Pancreas (tissue), 10 donors: ENCODE measurements around the gene CAMK2G. TPM values are rescaled to one million over a fixed set of nuclear protein-coding genes. Genes with fewer than 3 reads are reported as not detected.

Experiments
- ATAC-seq, 4 donors: fragments of 200-7000 bp; cut with Tn5 transposase; one replicate each; pipeline versions ENCODE4 v1.8.0 to v1.9.1; 2020; ENCODE audit warnings: mild to moderate bottlenecking in 4 of 4, moderate library complexity in 4 of 4
- DNase-seq, 6 donors: peaks; one replicate each; pipeline ENCODE4 v3.0.0-alpha.2; 2020
- FAIRE-seq: peaks from 2 replicates; lab custom pipeline; 2012; peaks lifted over from hg19 to GRCh38; lab: Jason Lieb, UNC
- H3K27ac ChIP-seq, 4 donors: fragments of 200-600 bp; sonication (generic); 1 replicate in 3 of 4; 2 replicates in 1 of 4; pipeline versions ENCODE4 v1.5.0 to v1.8.0; 2020
- H3K27me3 ChIP-seq, 4 donors: fragments of 200-600 bp; one replicate each; pipeline ENCODE4 v1.8.0; 2021
- H3K36me3 ChIP-seq, 3 donors: fragments of 200-600 bp; sonication (generic) in 1 of 3; one replicate each; pipeline versions ENCODE4 v1.5.0 to v1.8.0; 2020 to 2021
- H3K4me1 ChIP-seq, 3 donors: fragments of 200-600 bp; one replicate each; pipeline ENCODE4 v1.8.0; 2021
- H3K4me3 ChIP-seq, 4 donors: fragments of 200-600 bp; sonication (generic) in 2 of 4; one replicate each; pipeline versions ENCODE4 v1.5.0 to v1.8.0; 2020 to 2021
- H3K9me3 ChIP-seq, 4 donors: fragments of 200-600 bp; one replicate each; pipeline ENCODE4 v1.8.0; 2021
- CTCF ChIP-seq, 4 donors: fragments of 200-600 bp; sonication (generic) in 3 of 4; IDR thresholded peaks; one replicate each; pipeline versions ENCODE4 v1.5.0 to v1.8.0; 2021; ENCODE audit warnings: antibody characterized with exemption in 4 of 4
- WGBS, 2 donors: extraction: QIAGEN DNeasy Blood & Tissue Kit; methylation state at CpG; one replicate each; pipeline ENCODE4 v1.1.7; 2013; 5-methylcytosine and 5-hydroxymethylcytosine counted together
- intact Hi-C, 3 donors: fragments of 100-400 bp; cut with DNase I; formaldehyde crosslinking; loops; one replicate each; pipeline versions ENCODE4 v1.11.1 to v1.14.2; 2022
- polyA plus RNA-seq, 2 donors: library from polyadenylated mRNA; stranded (reverse); fragments of 200-250 nt; gene quantifications; one replicate each; pipeline ENCODE4 v1.2.3, GENCODE V29; 2013
- total RNA-seq, 6 donors: library from RNA; stranded (reverse); fragmentation: NEBNext Ultra II Directional in 4 of 6; extraction: Animal tissue kit (Norgen Biotek cat#: 25700) in 4 of 6; gene quantifications; one replicate each; pipeline versions ENCODE4 v1.2.1 to v1.2.4, GENCODE V29; 2021 to 2023
- donor health status: healthy with polysubstance abuse.
- donor health status: DM: no; HTN: no; CAD: no; lungs with moderate emphysema.
- donor health status: DM: no; HTN: no; CAD: no.
- donor health status: control.
- donor health status: control.
- donor health status: Bipolar disorder and iron deficiency.
- donor health status: DM: yes; HTN: yes; CAD: no.
- donor health status: DM: no; HTN: no; CAD: no.
- donor health status: DM: no; HTN: no; CAD: no.
- donor health status: DM: yes; HTN: yes; CAD: no.

Gene CAMK2G
- total and polyA plus RNA-seq, 8 donors: 5.3 to 18.4 (median 8.3) TPM

- H3K9me3 ChIP-seq: no peaks in the 10 kb centered on the region
- no peak overlapping the region for H3K27ac ChIP-seq
- peaks cover 0 to 11% (median 0%) of the 10 kb centered on the region in 3 donors for H3K36me3 ChIP-seq
- intact Hi-C loops: no loop called here
- H3K4me3 ChIP-seq: no peak overlapping the region
- ATAC-seq (no peak), DNase-seq (no peak), FAIRE-seq (no peak)
- WGBS, 2 donors: 82 to 89% methylated on average over 3 of the region's 3 CpGs
- peaks cover 13 to 33% (median 16%) of the 10 kb centered on the region in 3 donors for H3K4me1 ChIP-seq
- no peaks in the 10 kb centered on the region for H3K27me3 ChIP-seq
- no peak for TF ChIP-seq CTCF (IDR thresholded peaks at IDR 0.05)
These were observed 94.7 kb downstream of the CAMK2G start for GRCh38 chr10:73779539-73780197.

GRCh38 chr10:73779018-73779417 lies 95.3 kb downstream of the CAMK2G start:
- WGBS, 2 donors: 92 to 95% methylated on average over 5 of the region's 5 CpGs
- TF ChIP-seq CTCF (IDR thresholded peaks at IDR 0.05): no peak
- Histone ChIP-seq H3K27me3 (no peaks in the 10 kb centered on the region), H3K4me3 (no peak overlapping the region), H3K36me3 (peaks cover 0 to 11% (median 0%) of the 10 kb centered on the region in 3 donors), H3K9me3 (no peaks in the 10 kb centered on the region), H3K4me1 (peaks cover 13 to 38% (median 16%) of the 10 kb centered on the region in 3 donors), H3K27ac (no peak overlapping the region)
- intact Hi-C loops: no loop called here
- no peak for ATAC-seq
- no peak for FAIRE-seq
- no peak for DNase-seq

- FAIRE-seq: no peak
- Histone ChIP-seq H3K27ac (no peak overlapping the region), H3K9me3 (no peaks in the 10 kb centered on the region), H3K4me1 (peaks cover 0 to 21% (median 8%) of the 10 kb centered on the region in 3 donors), H3K27me3 (no peaks in the 10 kb centered on the region), H3K36me3 (peaks cover 0 to 20% (median 7%) of the 10 kb centered on the region in 3 donors), H3K4me3 (peak overlapping the region in 1 of 4 donors; percentile 91)
- intact Hi-C loops: no loop called here
- WGBS, 2 donors: 26 to 30% methylated on average over 5 of the region's 5 CpGs
- no peak for TF ChIP-seq CTCF (IDR thresholded peaks at IDR 0.05)
- ATAC-seq: no peak
- no peak for DNase-seq
These were observed 99.7 kb downstream of the CAMK2G start for GRCh38 chr10:73774637-73775036.

GRCh38 chr10:73773152-73773879 lies 101.0 kb downstream of the CAMK2G start:
- WGBS, 2 donors: 1 to 2% methylated on average over 29 of the region's 29 CpGs
- DNase-seq: no peak
- peak; percentile 1 to 10 (median 2) for ATAC-seq
- Histone ChIP-seq H3K27ac (peak overlapping the region; percentile 87 to 99 (median 93)), H3K36me3 (peaks cover 0 to 31% (median 11%) of the 10 kb centered on the region in 3 donors), H3K9me3 (no peaks in the 10 kb centered on the region), H3K27me3 (no peaks in the 10 kb centered on the region), H3K4me1 (peaks cover 0 to 21% (median 8%) of the 10 kb centered on the region in 3 donors), H3K4me3 (peak overlapping the region; percentile 44 to 91 (median 80))
- TF ChIP-seq CTCF (IDR thresholded peaks at IDR 0.05): no peak
- no peak for FAIRE-seq
- intact Hi-C loops: no loop called here
